C4-2B (cell line): Measurements from ENCODE around the gene CRTC3.

ENCODE experiments used
- ZFX ChIP-seq: fragments of 450-650 bp; IDR thresholded peaks from 2 replicates; pipeline ENCODE4 v1.6.1; 2017
- TF ChIP-seq, protein P1 (sequence below): fragments of 450-650 bp; conservative IDR thresholded peaks from 2 replicates; pipeline ENCODE4 v1.5.1; 2017; ENCODE audit warnings: mild to moderate bottlenecking

DNA sequence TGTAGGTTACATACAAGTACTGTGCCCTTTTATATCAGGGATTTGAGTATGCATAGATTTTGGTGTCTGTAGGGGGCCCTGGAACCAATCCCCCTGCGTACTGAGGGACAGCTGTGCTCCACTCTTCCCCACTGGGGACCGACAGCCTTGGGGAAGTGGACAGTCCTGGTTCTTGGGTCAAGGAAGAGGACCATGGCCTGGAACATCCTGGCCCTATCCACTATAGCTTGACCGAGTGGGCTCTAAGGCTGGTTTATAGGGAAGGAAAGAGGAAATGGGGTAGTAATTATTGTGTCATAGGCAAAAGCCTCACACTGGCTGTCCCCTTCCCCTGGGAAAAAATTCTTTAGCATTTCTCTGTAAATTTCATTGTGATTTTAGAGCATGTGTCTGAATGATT is 49.5 kb downstream of the CRTC3 start:
- no peak for TF ChIP-seq ZFX
- TF ChIP-seq, protein P1, sequence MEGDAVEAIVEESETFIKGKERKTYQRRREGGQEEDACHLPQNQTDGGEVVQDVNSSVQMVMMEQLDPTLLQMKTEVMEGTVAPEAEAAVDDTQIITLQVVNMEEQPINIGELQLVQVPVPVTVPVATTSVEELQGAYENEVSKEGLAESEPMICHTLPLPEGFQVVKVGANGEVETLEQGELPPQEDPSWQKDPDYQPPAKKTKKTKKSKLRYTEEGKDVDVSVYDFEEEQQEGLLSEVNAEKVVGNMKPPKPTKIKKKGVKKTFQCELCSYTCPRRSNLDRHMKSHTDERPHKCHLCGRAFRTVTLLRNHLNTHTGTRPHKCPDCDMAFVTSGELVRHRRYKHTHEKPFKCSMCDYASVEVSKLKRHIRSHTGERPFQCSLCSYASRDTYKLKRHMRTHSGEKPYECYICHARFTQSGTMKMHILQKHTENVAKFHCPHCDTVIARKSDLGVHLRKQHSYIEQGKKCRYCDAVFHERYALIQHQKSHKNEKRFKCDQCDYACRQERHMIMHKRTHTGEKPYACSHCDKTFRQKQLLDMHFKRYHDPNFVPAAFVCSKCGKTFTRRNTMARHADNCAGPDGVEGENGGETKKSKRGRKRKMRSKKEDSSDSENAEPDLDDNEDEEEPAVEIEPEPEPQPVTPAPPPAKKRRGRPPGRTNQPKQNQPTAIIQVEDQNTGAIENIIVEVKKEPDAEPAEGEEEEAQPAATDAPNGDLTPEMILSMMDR, result no peak
